Pulmonary artery endothelial cell (primary cell): ENCODE results near the gene CTSS. TPM values are rescaled to one million over a fixed set of nuclear protein-coding genes. Genes with fewer than 3 reads are reported as not detected.
"Not testable (repeated sequence)": the region's sequence is repeated elsewhere in the genome, so short reads cannot be mapped to it uniquely, and the experiment has no call there.

ENCODE experiments used
- DNase-seq: peaks from one replicate; pipeline ENCODE4 v3.0.0-alpha.2; 2011; ENCODE audit warnings: low read depth, low spot score
- total RNA-seq: library from RNA; depleted of rRNA; stranded (reverse); fragments of >200 nt; gene quantifications from 2 replicates; pipeline ENCODE4 v1.2.3, GENCODE V29; 2014

Gene CTSS
- total RNA-seq, 1 donor from 2014 or later = 31.1 TPM

- not testable (repeated sequence) for DNase-seq
These were observed 10.4 kb upstream of the CTSS start for GRCh38 chr1:150775931-150776505.

GRCh38 chr1:150775276-150775675 is 9.7 kb upstream of the CTSS start:
- DNase-seq = no peak

GRCh38 chr1:150772326-150772725 is 6.7 kb upstream of the CTSS start:
- DNase-seq = no peak

GRCh38 chr1:150767704-150768103 is 2.1 kb upstream of the CTSS start:
- DNase-seq = not testable (repeated sequence)

GRCh38 chr1:150765977-150766301 is 361 bp upstream of the CTSS start:
- not testable (repeated sequence) for DNase-seq

GRCh38 chr1:150764617-150765101 is 919 bp downstream of the CTSS start:
- DNase-seq = peak; percentile 75

- no peak for DNase-seq
These were observed 2.6 kb downstream of the CTSS start for GRCh38 chr1:150763018-150763417.

- no peak for DNase-seq
These were observed 3.0 kb downstream of the CTSS start for GRCh38 chr1:150762552-150762951.

- no peak for DNase-seq
These were observed 3.8 kb downstream of the CTSS start for GRCh38 chr1:150761801-150762200.

- no peak for DNase-seq
These were observed 5.6 kb downstream of the CTSS start for GRCh38 chr1:150760013-150760412.

- no peak for DNase-seq
These were observed 12.2 kb downstream of the CTSS start for GRCh38 chr1:150753416-150753815.

GRCh38 chr1:150751443-150751842 is 14.1 kb downstream of the CTSS start:
- no peak for DNase-seq

GRCh38 chr1:150749720-150750311 is 15.8 kb downstream of the CTSS start:
- DNase-seq = no peak

- DNase-seq = no peak
These were observed 16.5 kb downstream of the CTSS start for GRCh38 chr1:150748878-150749719.

- DNase-seq = no peak
These were observed 35.4 kb downstream of the CTSS start for GRCh38 chr1:150730130-150730721.

- no peak for DNase-seq
These were observed 41.2 kb downstream of the CTSS start for GRCh38 chr1:150724336-150724735.

GRCh38 chr1:150720703-150721102 is 44.9 kb downstream of the CTSS start, which contains the start of gene HORMAD1:
HORMAD1 (minus strand) TSS chr1:150720895; CDS start chr1:150719505, 1,390 bp downstream.
- no peak for DNase-seq

GRCh38 chr1:150720098-150720497 is 45.5 kb downstream of the CTSS start:
- no peak for DNase-seq

- no peak for DNase-seq
These were observed 47.2 kb downstream of the CTSS start for GRCh38 chr1:150718225-150718891.

- DNase-seq = not testable (repeated sequence)
These were observed 56.5 kb downstream of the CTSS start for GRCh38 chr1:150709031-150709430.

GRCh38 chr1:150708595-150708994 is 57.0 kb downstream of the CTSS start:
- no peak for DNase-seq
